ENCODE measurements around the gene ST3GAL6. TPM values are rescaled to one million over a fixed set of nuclear protein-coding genes. Genes with fewer than 3 reads are reported as not detected.

The ST3GAL6 gene
- total and polyA plus RNA-seq, 2 of the 13 experiments (the other 11 are each of a cell fraction or from before 2014, with no cell fraction given) = 17.5 to 23.2 TPM

DNA sequence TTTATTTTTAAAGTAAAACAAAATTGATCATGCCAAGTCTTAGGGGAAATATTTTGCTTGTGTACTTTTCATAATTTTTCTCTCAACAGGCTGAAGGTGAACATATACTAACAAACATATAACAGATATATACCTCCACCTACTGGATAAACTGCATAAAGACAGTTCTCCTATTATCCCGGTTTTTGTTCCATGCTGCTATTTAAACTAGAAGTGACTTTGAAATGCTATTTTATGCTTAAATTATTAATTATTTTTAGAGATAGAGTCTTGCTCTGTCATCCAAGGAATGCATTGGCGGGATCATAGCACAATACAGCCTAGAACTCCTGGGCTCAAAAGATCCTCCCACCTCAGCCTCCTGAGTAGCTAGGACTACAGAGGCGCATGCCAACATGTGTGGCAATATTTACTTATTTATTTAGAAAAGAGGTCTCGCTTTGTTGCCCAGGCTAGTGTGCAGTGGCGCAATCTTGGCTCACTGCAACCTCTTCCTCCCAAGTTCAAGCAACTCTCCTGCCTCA lies 49.8 kb downstream of the ST3GAL6 start (continued):
- TF ChIP-seq ZUFSP (CRISPR knock-in tag; IDR thresholded peaks at IDR 0.05; ENCODE audit: borderline replicate concordance) (no peak), SMARCC2 (IDR thresholded peaks at IDR 0.05) (no peak), FOXO1 (CRISPR knock-in tag; IDR thresholded peaks at IDR 0.05) (peak; percentile 64; the same call in 1 of the 2 replicates), TCF7 (IDR thresholded peaks at IDR 0.05; ENCODE audit: low read depth) (peak; percentile 33; the same call in 1 of the 2 replicates), FOXK1 (CRISPR knock-in tag; IDR thresholded peaks at IDR 0.05; ENCODE audit: borderline replicate concordance, low read depth) (peak; percentile 67; the same call in 1 of the 2 replicates), FOXC1 (CRISPR knock-in tag; IDR thresholded peaks at IDR 0.05; ENCODE audit: borderline replicate concordance) (no peak), NR2F2 (IDR thresholded peaks at IDR 0.05; ENCODE audit: borderline replicate concordance, low read depth) (0 out of 2 replicates have a peak, but pooled peaks have one; percentile 20), TOE1 (CRISPR knock-in tag; IDR thresholded peaks at IDR 0.05) (0 out of 2 replicates have a peak, but pooled peaks have one; percentile 66), TBX3 (IDR thresholded peaks at IDR 0.05; ENCODE audit: borderline replicate concordance) (no peak), FOXJ3 (CRISPR knock-in tag; IDR thresholded peaks at IDR 0.05; ENCODE audit: borderline replicate concordance) (peak; percentile 79), ZHX2 (IDR thresholded peaks at IDR 0.05; ENCODE audit: low read depth) (no peak), ZHX2 (CRISPR knock-in tag; IDR thresholded peaks at IDR 0.05; ENCODE audit: borderline replicate concordance) (no peak), ZFAT (CRISPR knock-in tag; conservative IDR thresholded peaks at IDR 0.05) (no peak), NR2C2 (CRISPR knock-in tag; IDR thresholded peaks at IDR 0.05; ENCODE audit: borderline replicate concordance) (no peak), KAT8 (CRISPR knock-in tag; IDR thresholded peaks at IDR 0.05) (peak; percentile 60; the same call in 1 of the 2 replicates)
- TF ChIP-seq, protein P1, sequence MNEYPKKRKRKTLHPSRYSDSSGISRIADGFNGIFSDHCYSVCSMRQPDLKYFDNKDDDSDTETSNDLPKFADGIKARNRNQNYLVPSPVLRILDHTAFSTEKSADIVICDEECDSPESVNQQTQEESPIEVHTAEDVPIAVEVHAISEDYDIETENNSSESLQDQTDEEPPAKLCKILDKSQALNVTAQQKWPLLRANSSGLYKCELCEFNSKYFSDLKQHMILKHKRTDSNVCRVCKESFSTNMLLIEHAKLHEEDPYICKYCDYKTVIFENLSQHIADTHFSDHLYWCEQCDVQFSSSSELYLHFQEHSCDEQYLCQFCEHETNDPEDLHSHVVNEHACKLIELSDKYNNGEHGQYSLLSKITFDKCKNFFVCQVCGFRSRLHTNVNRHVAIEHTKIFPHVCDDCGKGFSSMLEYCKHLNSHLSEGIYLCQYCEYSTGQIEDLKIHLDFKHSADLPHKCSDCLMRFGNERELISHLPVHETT (CRISPR knock-in tag; conservative IDR thresholded peaks at IDR 0.05) = no peak
- TF ChIP-seq, protein P2, sequence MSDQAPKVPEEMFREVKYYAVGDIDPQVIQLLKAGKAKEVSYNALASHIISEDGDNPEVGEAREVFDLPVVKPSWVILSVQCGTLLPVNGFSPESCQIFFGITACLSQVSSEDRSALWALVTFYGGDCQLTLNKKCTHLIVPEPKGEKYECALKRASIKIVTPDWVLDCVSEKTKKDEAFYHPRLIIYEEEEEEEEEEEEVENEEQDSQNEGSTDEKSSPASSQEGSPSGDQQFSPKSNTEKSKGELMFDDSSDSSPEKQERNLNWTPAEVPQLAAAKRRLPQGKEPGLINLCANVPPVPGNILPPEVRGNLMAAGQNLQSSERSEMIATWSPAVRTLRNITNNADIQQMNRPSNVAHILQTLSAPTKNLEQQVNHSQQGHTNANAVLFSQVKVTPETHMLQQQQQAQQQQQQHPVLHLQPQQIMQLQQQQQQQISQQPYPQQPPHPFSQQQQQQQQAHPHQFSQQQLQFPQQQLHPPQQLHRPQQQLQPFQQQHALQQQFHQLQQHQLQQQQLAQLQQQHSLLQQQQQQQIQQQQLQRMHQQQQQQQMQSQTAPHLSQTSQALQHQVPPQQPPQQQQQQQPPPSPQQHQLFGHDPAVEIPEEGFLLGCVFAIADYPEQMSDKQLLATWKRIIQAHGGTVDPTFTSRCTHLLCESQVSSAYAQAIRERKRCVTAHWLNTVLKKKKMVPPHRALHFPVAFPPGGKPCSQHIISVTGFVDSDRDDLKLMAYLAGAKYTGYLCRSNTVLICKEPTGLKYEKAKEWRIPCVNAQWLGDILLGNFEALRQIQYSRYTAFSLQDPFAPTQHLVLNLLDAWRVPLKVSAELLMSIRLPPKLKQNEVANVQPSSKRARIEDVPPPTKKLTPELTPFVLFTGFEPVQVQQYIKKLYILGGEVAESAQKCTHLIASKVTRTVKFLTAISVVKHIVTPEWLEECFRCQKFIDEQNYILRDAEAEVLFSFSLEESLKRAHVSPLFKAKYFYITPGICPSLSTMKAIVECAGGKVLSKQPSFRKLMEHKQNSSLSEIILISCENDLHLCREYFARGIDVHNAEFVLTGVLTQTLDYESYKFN (CRISPR knock-in tag; conservative IDR thresholded peaks at IDR 0.05) = peak; percentile 33; the same call in 1 of the 2 replicates
